Measurements from ENCODE around the gene CDH13.

CDH13 gene

GRCh38 chr16:82643136-82643535 is 16.4 kb downstream of the CDH13 start:
- peak; percentile 46 for DNase-seq
- Histone ChIP-seq H4K20me1 (ENCODE audit: insufficient read depth, low read length) (no peaks in the 10 kb centered on the region), H3K9me3 (replicated peaks; ENCODE audit: insufficient read depth, low read length) (no peaks in the 10 kb centered on the region), H3K27me3 (replicated peaks; ENCODE audit: insufficient read depth, low read length) (no peaks in the 10 kb centered on the region), H2AFZ (ENCODE audit: low read length) (no peak overlapping the region), H3K4me3 (ENCODE audit: low read length) (no peak overlapping the region), H3F3A (ENCODE audit: insufficient read depth, low read length) (no peaks in the 10 kb centered on the region), H3K9ac (ENCODE audit: low read length) (no peak overlapping the region), H3K4me2 (ENCODE audit: low read depth, low read length) (peak overlapping the region; percentile 29; the same call in 1 of the 2 replicates), H3K4me1 (ENCODE audit: low read length) (0 out of 2 replicates have a peak, but pooled peaks cover 8% of the 10 kb centered on the region), H3K9me2 (replicated peaks; ENCODE audit: insufficient read depth, low read length) (no peaks in the 10 kb centered on the region), H3K27ac (ENCODE audit: low read length) (no peak overlapping the region; the same call in 1 of the 2 replicates), H3K79me2 (ENCODE audit: low read length) (no peaks in the 10 kb centered on the region), H3K36me3 (replicated peaks; ENCODE audit: insufficient read depth, low read length) (no peaks in the 10 kb centered on the region)
- TF ChIP-seq CTCF (IDR thresholded peaks at IDR 0.05; ENCODE audit: low read length) = peak; percentile 18; the same call in 1 of the 2 replicates
- no peak for TF ChIP-seq EZH2phosphoT487 (IDR thresholded peaks at IDR 0.05; ENCODE audit: low read length)

- no peaks in the 10 kb centered on the region for H4K20me1 ChIP-seq (ENCODE audit: insufficient read depth, low read length)
- 0 out of 2 replicates have a peak, but pooled peaks cover 8% of the 10 kb centered on the region for H3K4me1 ChIP-seq (ENCODE audit: low read length)
- no peaks in the 10 kb centered on the region for H3F3A ChIP-seq (ENCODE audit: insufficient read depth, low read length)
- no peak overlapping the region for H2AFZ ChIP-seq (ENCODE audit: low read length)
- H3K9me2 ChIP-seq (replicated peaks; ENCODE audit: insufficient read depth, low read length) = no peaks in the 10 kb centered on the region
- H3K4me3 ChIP-seq (ENCODE audit: low read length) = no peak overlapping the region
- no peak for TF ChIP-seq CTCF (IDR thresholded peaks at IDR 0.05; ENCODE audit: low read length)
- no peak for TF ChIP-seq EZH2 (optimal IDR thresholded peaks at IDR 0.05; ENCODE audit: low read depth, low read length)
- no peaks in the 10 kb centered on the region for H3K36me3 ChIP-seq (replicated peaks; ENCODE audit: insufficient read depth, low read length)
- no peaks in the 10 kb centered on the region for H3K9me3 ChIP-seq (replicated peaks; ENCODE audit: insufficient read depth, low read length)
- no peak overlapping the region for H3K4me2 ChIP-seq (ENCODE audit: low read depth, low read length)
- H3K27me3 ChIP-seq (replicated peaks; ENCODE audit: insufficient read depth, low read length) = no peaks in the 10 kb centered on the region
- H3K79me2 ChIP-seq (ENCODE audit: low read length) = no peaks in the 10 kb centered on the region
- no peak overlapping the region for H3K27ac ChIP-seq (ENCODE audit: low read length)
- DNase-seq = no peak
- H3K9ac ChIP-seq (ENCODE audit: low read length) = no peak overlapping the region
These were observed 17.3 kb downstream of the CDH13 start for GRCh38 chr16:82643936-82644630.

DNA sequence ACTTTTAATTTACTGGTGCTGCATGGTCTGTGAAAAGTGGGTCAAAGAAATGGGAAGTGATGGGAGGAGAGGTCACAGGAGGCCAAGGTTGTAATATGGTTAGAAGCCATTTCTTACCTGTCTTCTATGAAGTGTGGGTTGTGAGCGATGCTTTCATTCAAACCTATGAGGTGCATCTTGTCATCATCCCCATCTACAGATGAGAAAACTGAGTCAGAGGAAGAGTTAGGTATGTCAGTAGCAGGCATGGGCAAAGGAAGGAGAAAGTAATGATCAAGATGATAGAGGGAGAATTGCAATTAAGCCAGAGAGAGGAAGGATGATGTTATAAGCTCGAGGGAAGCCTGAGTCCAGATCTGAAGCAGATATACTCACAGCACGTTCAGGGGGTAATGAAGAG is 19.7 kb downstream of the CDH13 start:
- Histone ChIP-seq H3K4me2 (ENCODE audit: low read depth, low read length) (no peak overlapping the region), H3K79me2 (ENCODE audit: low read length) (no peaks in the 10 kb centered on the region), H3K4me1 (ENCODE audit: low read length) (peaks cover 12% of the 10 kb centered on the region; the same call in 1 of the 2 replicates), H3K27ac (ENCODE audit: low read length) (no peak overlapping the region), H3K27me3 (replicated peaks; ENCODE audit: insufficient read depth, low read length) (no peaks in the 10 kb centered on the region), H4K20me1 (ENCODE audit: insufficient read depth, low read length) (no peaks in the 10 kb centered on the region), H2AFZ (ENCODE audit: low read length) (no peak overlapping the region), H3K9ac (ENCODE audit: low read length) (no peak overlapping the region), H3K36me3 (replicated peaks; ENCODE audit: insufficient read depth, low read length) (no peaks in the 10 kb centered on the region), H3K9me3 (replicated peaks; ENCODE audit: insufficient read depth, low read length) (no peaks in the 10 kb centered on the region), H3F3A (ENCODE audit: insufficient read depth, low read length) (no peaks in the 10 kb centered on the region), H3K9me2 (replicated peaks; ENCODE audit: insufficient read depth, low read length) (no peaks in the 10 kb centered on the region), H3K4me3 (ENCODE audit: low read length) (no peak overlapping the region)
- no peak for TF ChIP-seq CTCF (IDR thresholded peaks at IDR 0.05; ENCODE audit: low read length)
- TF ChIP-seq EZH2 (optimal IDR thresholded peaks at IDR 0.05; ENCODE audit: low read depth, low read length) = no peak
- no peak for TF ChIP-seq EZH2phosphoT487 (IDR thresholded peaks at IDR 0.05; ENCODE audit: low read length)
- no peak for DNase-seq
